ENCODE measurements around the gene SNAPC2.

Gene SNAPC2

DNA sequence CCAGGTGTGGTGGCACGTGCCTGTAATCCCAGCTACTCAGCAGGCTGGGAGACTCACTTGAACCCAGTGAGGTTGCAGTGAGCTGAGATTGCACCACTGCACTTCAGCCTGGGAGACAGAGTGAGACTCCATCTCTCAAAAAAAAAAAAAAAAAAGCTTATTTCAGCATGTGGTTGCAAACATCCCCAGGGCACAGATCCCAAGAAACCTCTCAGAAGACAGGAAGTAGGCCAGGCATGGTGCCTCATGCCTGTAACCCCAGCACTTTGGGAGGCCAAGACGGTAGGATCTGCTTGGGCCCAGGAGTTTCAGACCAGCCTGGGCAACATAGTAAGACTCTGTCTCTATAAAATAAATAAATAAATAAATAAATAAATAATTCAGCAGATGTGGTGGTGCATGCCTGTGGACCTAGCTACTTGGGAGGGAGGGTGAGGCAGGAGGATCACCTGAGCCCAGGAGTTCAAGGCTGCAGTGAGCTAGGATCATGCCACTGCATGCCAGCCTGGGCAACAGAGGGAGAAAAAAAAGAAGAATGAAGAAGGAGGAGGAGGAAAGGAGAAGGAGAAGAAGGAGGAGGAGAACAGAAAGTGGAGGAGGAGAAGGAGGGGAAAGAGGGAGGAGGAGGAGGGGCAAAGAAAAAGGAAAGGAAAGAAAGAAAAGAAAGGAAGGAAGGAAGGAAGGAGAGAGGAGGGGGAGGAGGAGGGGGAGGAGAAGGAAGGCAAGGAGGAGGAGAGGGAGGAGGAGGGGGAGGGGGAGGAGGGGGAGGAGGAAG, 36.2 kb upstream of the SNAPC2 start:
- H3K27me3 ChIP-seq (ENCODE audit: insufficient read depth, poor library complexity, severe bottlenecking), result no peaks in the 10 kb centered on the region
- no peak for ATAC-seq (ENCODE audit: low read depth)
- H3K27ac ChIP-seq (ENCODE audit: poor library complexity, severe bottlenecking), result no peak overlapping the region
- no peaks in the 10 kb centered on the region for H3K9me3 ChIP-seq (ENCODE audit: severe bottlenecking)
- no peaks in the 10 kb centered on the region for H3K4me1 ChIP-seq (ENCODE audit: insufficient read depth, poor library complexity, severe bottlenecking)
- no peaks in the 10 kb centered on the region for H3K36me3 ChIP-seq (ENCODE audit: low read depth)
- H3K4me3 ChIP-seq (ENCODE audit: severe bottlenecking), result no peak overlapping the region
- TF ChIP-seq, protein P1, sequence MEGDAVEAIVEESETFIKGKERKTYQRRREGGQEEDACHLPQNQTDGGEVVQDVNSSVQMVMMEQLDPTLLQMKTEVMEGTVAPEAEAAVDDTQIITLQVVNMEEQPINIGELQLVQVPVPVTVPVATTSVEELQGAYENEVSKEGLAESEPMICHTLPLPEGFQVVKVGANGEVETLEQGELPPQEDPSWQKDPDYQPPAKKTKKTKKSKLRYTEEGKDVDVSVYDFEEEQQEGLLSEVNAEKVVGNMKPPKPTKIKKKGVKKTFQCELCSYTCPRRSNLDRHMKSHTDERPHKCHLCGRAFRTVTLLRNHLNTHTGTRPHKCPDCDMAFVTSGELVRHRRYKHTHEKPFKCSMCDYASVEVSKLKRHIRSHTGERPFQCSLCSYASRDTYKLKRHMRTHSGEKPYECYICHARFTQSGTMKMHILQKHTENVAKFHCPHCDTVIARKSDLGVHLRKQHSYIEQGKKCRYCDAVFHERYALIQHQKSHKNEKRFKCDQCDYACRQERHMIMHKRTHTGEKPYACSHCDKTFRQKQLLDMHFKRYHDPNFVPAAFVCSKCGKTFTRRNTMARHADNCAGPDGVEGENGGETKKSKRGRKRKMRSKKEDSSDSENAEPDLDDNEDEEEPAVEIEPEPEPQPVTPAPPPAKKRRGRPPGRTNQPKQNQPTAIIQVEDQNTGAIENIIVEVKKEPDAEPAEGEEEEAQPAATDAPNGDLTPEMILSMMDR (IDR thresholded peaks at IDR 0.05; ENCODE audit: poor library complexity, severe bottlenecking), result no peak
- DNase-seq (ENCODE audit: low spot score), result no peak

DNA sequence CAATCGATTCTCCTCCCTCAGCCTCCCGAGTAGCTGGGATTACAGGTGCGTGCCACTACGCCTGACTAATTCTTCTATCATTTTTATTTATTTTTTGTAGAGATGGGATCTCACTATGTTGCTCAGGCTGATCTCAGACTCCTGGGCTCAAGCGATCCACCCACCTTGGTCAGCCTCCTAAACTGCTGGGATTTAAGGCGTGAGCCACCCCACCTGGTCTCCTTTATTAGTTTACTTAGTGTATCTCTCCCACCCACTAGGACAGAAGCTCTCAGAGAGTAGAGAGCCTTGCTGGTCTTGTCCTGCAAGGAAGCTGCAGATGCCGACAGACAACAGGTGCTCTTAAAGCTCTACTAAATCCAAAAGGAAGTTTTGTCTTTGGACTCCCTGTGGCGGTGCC, 34.3 kb upstream of the SNAPC2 start:
- no peaks in the 10 kb centered on the region for H3K36me3 ChIP-seq (ENCODE audit: low read depth)

DNA sequence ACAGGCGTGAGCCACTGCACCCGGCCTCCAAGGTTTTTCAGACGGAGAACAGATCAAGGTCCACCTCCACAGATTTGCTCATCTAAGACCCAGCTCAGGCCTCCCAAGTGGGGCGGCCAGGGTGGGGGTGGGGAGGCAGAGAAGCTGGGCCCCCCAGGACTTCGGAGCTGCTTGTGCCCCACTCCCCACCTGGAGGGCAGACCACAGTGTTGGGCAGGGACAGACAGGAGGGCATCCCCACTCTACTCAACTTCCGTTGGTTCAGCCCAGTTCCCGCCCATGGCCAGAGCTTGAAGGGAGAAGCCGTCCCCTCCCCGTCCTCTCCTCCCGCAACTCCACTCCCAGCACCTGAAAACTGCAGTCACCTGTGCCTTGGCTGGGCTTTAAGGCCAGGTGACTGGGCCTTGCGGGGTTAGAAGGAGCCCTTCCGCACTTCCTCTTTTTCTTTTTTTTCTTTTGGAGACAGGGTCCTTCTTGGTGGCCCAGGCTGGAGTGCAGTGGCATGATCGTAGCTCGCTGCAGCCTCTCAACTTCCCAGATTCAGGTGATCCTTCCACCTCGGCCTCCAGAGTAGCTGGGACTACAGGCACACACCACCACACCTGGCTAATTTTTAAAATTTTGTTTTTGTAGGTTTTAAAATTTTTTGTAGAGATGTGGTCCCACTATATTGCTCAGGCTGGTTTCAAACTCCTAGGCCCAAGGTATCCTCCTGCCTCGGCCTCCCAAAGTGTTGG, 32.6 kb upstream of the SNAPC2 start:
- Histone ChIP-seq H3K4me1 (ENCODE audit: insufficient read depth, poor library complexity, severe bottlenecking) (no peaks in the 10 kb centered on the region), H3K4me3 (ENCODE audit: severe bottlenecking) (no peak overlapping the region), H3K36me3 (ENCODE audit: low read depth) (no peaks in the 10 kb centered on the region), H3K9me3 (ENCODE audit: severe bottlenecking) (no peaks in the 10 kb centered on the region), H3K27me3 (ENCODE audit: insufficient read depth, poor library complexity, severe bottlenecking) (no peaks in the 10 kb centered on the region), H3K27ac (ENCODE audit: poor library complexity, severe bottlenecking) (no peak overlapping the region)
- ATAC-seq (ENCODE audit: low read depth) (no peak), DNase-seq (ENCODE audit: low spot score) (no peak)
- TF ChIP-seq, protein P1 (IDR thresholded peaks at IDR 0.05; ENCODE audit: poor library complexity, severe bottlenecking), result no peak

More for the DNA sequence above, 34.3 kb upstream of the SNAPC2 start:
- Histone ChIP-seq H3K4me3 (ENCODE audit: severe bottlenecking) (no peak overlapping the region), H3K9me3 (ENCODE audit: severe bottlenecking) (no peaks in the 10 kb centered on the region), H3K27ac (ENCODE audit: poor library complexity, severe bottlenecking) (no peak overlapping the region), H3K4me1 (ENCODE audit: insufficient read depth, poor library complexity, severe bottlenecking) (no peaks in the 10 kb centered on the region), H3K27me3 (ENCODE audit: insufficient read depth, poor library complexity, severe bottlenecking) (no peaks in the 10 kb centered on the region)
- TF ChIP-seq, protein P1 (IDR thresholded peaks at IDR 0.05; ENCODE audit: poor library complexity, severe bottlenecking), result no peak
- ATAC-seq (ENCODE audit: low read depth) (no peak), DNase-seq (ENCODE audit: low spot score) (no peak)

DNA sequence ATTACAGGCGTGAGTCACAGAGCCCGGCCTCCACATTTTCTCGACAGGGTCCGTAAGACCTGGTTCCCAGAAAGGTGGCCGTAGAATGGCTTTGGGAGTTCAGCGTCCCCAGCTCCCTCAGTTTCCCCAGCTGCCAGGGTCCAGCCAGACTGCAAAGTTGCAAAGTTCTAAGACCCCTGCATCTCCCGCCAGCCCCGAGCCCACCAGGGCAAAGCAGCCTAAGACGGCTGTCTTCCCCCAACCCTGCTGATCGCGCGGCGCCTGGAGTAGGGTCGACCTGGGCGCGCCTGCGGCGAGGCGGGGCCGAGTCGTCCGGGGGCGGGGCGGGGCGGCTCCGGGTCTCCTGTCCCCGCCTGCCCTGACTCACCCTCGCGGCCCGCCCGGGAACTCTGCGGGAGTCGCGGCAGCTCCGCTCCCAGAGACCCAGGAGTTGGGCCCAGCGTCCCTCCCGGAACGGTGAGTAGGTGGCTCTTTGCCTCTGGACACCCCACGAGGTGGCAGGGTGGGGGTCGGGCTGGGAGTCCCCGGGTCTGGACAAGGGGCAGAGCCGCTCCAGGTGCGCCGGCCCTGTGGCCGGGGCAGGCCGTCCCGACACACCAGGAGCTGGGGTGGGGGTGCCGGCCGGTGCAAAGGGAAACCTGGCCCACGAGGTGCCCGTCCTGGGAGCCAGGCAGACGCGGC, 31.9 kb upstream of the SNAPC2 start, which contains the start of gene LRRC8E:
TSS of gene LRRC8E (plus strand) at position 366 of the 681 bp plus-strand sequence. CDS start 7,094 bp downstream, outside the sequence.
- no peaks in the 10 kb centered on the region for H3K27me3 ChIP-seq (ENCODE audit: insufficient read depth, poor library complexity, severe bottlenecking)
- H3K27ac ChIP-seq (ENCODE audit: poor library complexity, severe bottlenecking), result no peak within 1 kb of the TSS
- no peaks in the 10 kb centered on the region for H3K4me1 ChIP-seq (ENCODE audit: insufficient read depth, poor library complexity, severe bottlenecking)
- TF ChIP-seq, protein P1 (IDR thresholded peaks at IDR 0.05; ENCODE audit: poor library complexity, severe bottlenecking), result no peak
- no peaks in the 10 kb centered on the region; the same call in 1 of the 2 replicates for H3K36me3 ChIP-seq (ENCODE audit: low read depth)
- H3K9me3 ChIP-seq (ENCODE audit: severe bottlenecking), result no peaks in the 10 kb centered on the region
- peak within 1 kb of the TSS; percentile 52 for H3K4me3 ChIP-seq (ENCODE audit: severe bottlenecking)
- ATAC-seq (ENCODE audit: low read depth), result peak; percentile 94
- DNase-seq (ENCODE audit: low spot score), result no peak

All from RWPE2 (cell line).